Mesenchymal stem cell (in vitro differentiated cells and primary cell): ENCODE measurements around the gene BCAS1.

ENCODE experiments used
- DNase-seq: peaks from one replicate; pipeline ENCODE4 v3.0.0-alpha.2; 2013
- H2AFZ ChIP-seq: one replicate; pipeline ENCODE4 v1.6.1; 2013; ENCODE audit warnings: low read depth, mild to moderate bottlenecking, control low read depth, inconsistent platforms, low read length, moderate library complexity
- H2AK5ac ChIP-seq: 2 replicates; pipeline ENCODE4 v1.6.1; 2013; ENCODE audit warnings: low read length, moderate library complexity, mild to moderate bottlenecking, inconsistent platforms; ENCODE audit not compliant: severe bottlenecking
- H2BK120ac ChIP-seq: one replicate; pipeline ENCODE4 v1.6.1; 2013; ENCODE audit warnings: low read depth, mild to moderate bottlenecking, inconsistent platforms, low read length, moderate library complexity
- H2BK12ac ChIP-seq, 2 experiments: one replicate each; pipeline ENCODE4 v1.6.1; 2013; ENCODE audit warnings: inconsistent platforms in 2 of 2, low read length in 2 of 2, mild to moderate bottlenecking in 2 of 2, moderate library complexity in 2 of 2, control low read depth in 1 of 2
- H2BK15ac ChIP-seq: one replicate; pipeline ENCODE4 v1.6.1; 2013; ENCODE audit warnings: mild to moderate bottlenecking, low read depth, inconsistent platforms; ENCODE audit not compliant: poor library complexity, severe bottlenecking
- H2BK5ac ChIP-seq: 2 replicates; pipeline ENCODE4 v1.6.1; 2013; ENCODE audit warnings: low read depth, mild to moderate bottlenecking, low read length, control low read depth, inconsistent platforms; ENCODE audit not compliant: poor library complexity, severe bottlenecking
- H3K14ac ChIP-seq, 2 experiments: one replicate each; pipeline ENCODE4 v1.6.1; 2013; ENCODE audit warnings: inconsistent platforms in 2 of 2, low read length in 2 of 2, control low read depth in 1 of 2, mild to moderate bottlenecking in 1 of 2, moderate library complexity in 1 of 2
- H3K18ac ChIP-seq, 2 experiments: one replicate each; pipeline ENCODE4 v1.6.1; 2013; ENCODE audit warnings: inconsistent platforms in 2 of 2, low read length in 2 of 2, control low read depth in 1 of 2, low read depth in 1 of 2, mild to moderate bottlenecking in 1 of 2
- H3K23ac ChIP-seq, 2 experiments: one replicate each; pipeline ENCODE4 v1.6.1; 2013; ENCODE audit warnings: inconsistent platforms in 2 of 2, low read length in 2 of 2, mild to moderate bottlenecking in 2 of 2, moderate library complexity in 2 of 2, control low read depth in 1 of 2
- H3K27ac ChIP-seq: 2 replicates; pipeline ENCODE4 v1.5.1; 2013; ENCODE audit warnings: mild to moderate bottlenecking, moderate library complexity, low read length, control low read depth, inconsistent platforms; ENCODE audit not compliant: poor library complexity, severe bottlenecking
- H3K27me3 ChIP-seq, 2 experiments: 2 replicates each; pipeline versions ENCODE4 v1.6.1 to v1.7.0; 2013; ENCODE audit warnings: low read length in 2 of 2, mild to moderate bottlenecking in 2 of 2, moderate library complexity in 2 of 2, control low read depth in 1 of 2, inconsistent platforms in 1 of 2; ENCODE audit not compliant: control insufficient read depth in 1 of 2, insufficient read depth in 1 of 2
- H3K36me3 ChIP-seq, 2 experiments: 2 replicates each; pipeline versions ENCODE4 v1.6.1 to v1.7.0; 2013; ENCODE audit warnings: low read length in 2 of 2, control low read depth in 1 of 2, inconsistent platforms in 1 of 2, low read depth in 1 of 2, mild to moderate bottlenecking in 1 of 2; ENCODE audit not compliant: insufficient read depth in 2 of 2, control insufficient read depth in 1 of 2
- H3K4ac ChIP-seq, 2 experiments: one replicate each; pipeline ENCODE4 v1.6.1; 2013; ENCODE audit warnings: inconsistent platforms in 2 of 2, low read length in 2 of 2, mild to moderate bottlenecking in 2 of 2, moderate library complexity in 2 of 2, control low read depth in 1 of 2, low read depth in 1 of 2
- H3K4me1 ChIP-seq: 2 replicates; pipeline ENCODE4 v1.6.1; 2013; ENCODE audit warnings: low read depth, low read length, control low read depth; ENCODE audit not compliant: control insufficient read depth, insufficient read depth
- H3K4me2 ChIP-seq: 2 replicates; pipeline ENCODE4 v1.6.1; 2013; ENCODE audit warnings: low read length, mild to moderate bottlenecking, inconsistent platforms; ENCODE audit not compliant: poor library complexity, severe bottlenecking
- H3K4me3 ChIP-seq, 2 experiments: 2 replicates each; pipeline versions ENCODE4 v1.5.1 to v1.7.0; 2013; ENCODE audit warnings: low read length in 2 of 2, mild to moderate bottlenecking in 2 of 2, control low read depth in 1 of 2, low read depth in 1 of 2; ENCODE audit not compliant: insufficient read depth in 1 of 2
- H3K79me1 ChIP-seq: replicated peaks from 2 replicates; pipeline ENCODE4 v1.6.1; 2013; ENCODE audit warnings: mild to moderate bottlenecking, control low read depth, low read length, inconsistent platforms; ENCODE audit not compliant: poor library complexity, severe bottlenecking
- H3K9ac ChIP-seq: 2 replicates; pipeline ENCODE4 v1.7.0; 2013; ENCODE audit warnings: mild to moderate bottlenecking, low read length, moderate library complexity
- H3K9me3 ChIP-seq: 2 replicates; pipeline ENCODE4 v1.7.0; 2013; ENCODE audit warnings: mild to moderate bottlenecking, low read length; ENCODE audit not compliant: control insufficient read depth
- H4K8ac ChIP-seq: one replicate; pipeline ENCODE4 v1.6.1; 2013; ENCODE audit warnings: inconsistent platforms, mild to moderate bottlenecking, low read length, moderate library complexity
- H4K91ac ChIP-seq: one replicate; pipeline ENCODE4 v1.6.1; 2013; ENCODE audit warnings: mild to moderate bottlenecking, low read length, inconsistent platforms
- WGBS: methylation state at CpG from one replicate; pipeline ENCODE4 v1.1.7; 2013; ENCODE audit warnings: mixed read lengths; 5-methylcytosine and 5-hydroxymethylcytosine counted together

The BCAS1 gene

DNA sequence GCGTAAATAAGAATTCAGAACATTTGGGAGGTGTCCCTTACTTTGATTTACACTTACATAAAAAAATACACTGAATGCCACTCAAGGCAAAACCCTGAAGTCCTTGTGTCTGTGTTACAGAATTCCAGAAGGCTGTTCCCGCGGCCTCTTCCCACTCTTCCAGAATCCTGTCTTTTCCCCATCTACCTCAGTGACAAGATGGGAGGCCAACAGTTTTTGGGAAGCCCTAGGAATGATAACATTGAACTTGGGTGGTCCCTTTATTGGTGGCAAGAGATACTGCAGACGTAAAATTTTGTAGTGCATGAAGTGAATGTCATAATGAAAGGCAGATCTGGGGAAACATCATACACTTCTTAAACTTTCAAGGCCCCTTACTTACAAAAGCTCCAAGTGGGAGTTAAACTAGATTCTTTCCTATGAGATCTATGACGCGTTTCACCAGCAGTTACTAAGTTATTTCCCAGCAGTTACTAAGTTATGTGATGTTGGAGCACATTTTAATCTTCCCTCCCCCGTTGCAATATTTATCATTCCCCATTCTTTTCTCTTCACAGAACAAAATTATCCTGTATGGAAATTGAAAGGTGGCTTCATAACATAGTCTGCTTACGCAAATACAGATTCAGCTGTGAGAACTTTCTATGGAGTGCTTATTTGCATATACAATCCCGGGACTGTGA lies 79.5 kb downstream of the BCAS1 start:
- no peak overlapping the region for H2BK12ac ChIP-seq
- no peak overlapping the region for H3K23ac ChIP-seq
- H2AK5ac ChIP-seq = no peak overlapping the region
- H3K14ac ChIP-seq = no peak overlapping the region
- no peak overlapping the region for H3K4ac ChIP-seq
- no peaks in the 10 kb centered on the region for H3K4me1 ChIP-seq
- no peak overlapping the region for H4K8ac ChIP-seq
- H2BK120ac ChIP-seq = no peak overlapping the region
- H4K91ac ChIP-seq = no peak overlapping the region
- 86% methylated on average over 5 of the region's 9 CpGs for WGBS
- H3K27ac ChIP-seq = no peak overlapping the region
- no peak overlapping the region for H3K4me3 ChIP-seq
- H3K79me1 ChIP-seq = no peaks in the 10 kb centered on the region
- H3K9me3 ChIP-seq = no peaks in the 10 kb centered on the region
- H3K9ac ChIP-seq = no peak overlapping the region
- H3K36me3 ChIP-seq = no peaks in the 10 kb centered on the region
- no peak overlapping the region for H2BK5ac ChIP-seq
- no peak for DNase-seq
- H3K27me3 ChIP-seq = peaks cover 0 to 2% of the 10 kb centered on the region in 2 experiments
- no peak overlapping the region for H3K4me2 ChIP-seq
- no peak overlapping the region for H2BK15ac ChIP-seq
- no peak overlapping the region for H2AFZ ChIP-seq
- H3K18ac ChIP-seq = no peak overlapping the region

DNA sequence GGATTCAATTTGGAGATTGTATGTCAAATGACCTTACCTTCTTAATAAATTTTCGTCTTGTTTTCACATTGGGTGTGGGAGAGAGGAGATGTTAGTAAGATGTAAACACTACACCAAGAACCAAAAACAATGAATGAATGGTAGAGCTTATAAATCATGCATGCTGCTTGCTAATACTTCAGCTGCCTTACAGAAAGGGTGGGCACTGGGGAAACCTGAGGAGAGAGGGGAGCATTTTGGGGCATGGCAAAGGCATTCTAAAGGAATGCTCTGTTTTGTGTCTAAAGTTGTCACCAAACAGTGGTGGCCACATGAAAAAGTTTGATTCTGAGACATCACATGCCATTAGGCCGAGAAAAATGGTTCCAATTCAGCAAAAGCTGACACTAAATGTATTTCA lies 80.4 kb downstream of the BCAS1 start:
- no peak overlapping the region for H4K91ac ChIP-seq
- H3K4me2 ChIP-seq = no peak overlapping the region
- no peaks in the 10 kb centered on the region for H3K36me3 ChIP-seq
- no peaks in the 10 kb centered on the region for H3K27me3 ChIP-seq
- no peak overlapping the region for H3K14ac ChIP-seq
- no peaks in the 10 kb centered on the region for H3K9me3 ChIP-seq
- no peak overlapping the region for H2AFZ ChIP-seq
- no peak overlapping the region for H2BK5ac ChIP-seq
- WGBS = no CpG with 5 or more reads among the region's 2 CpGs
- DNase-seq = no peak
- H3K9ac ChIP-seq = no peak overlapping the region
- no peak overlapping the region for H2BK12ac ChIP-seq
- no peak overlapping the region for H3K18ac ChIP-seq
- H3K4me1 ChIP-seq = no peaks in the 10 kb centered on the region
- no peak overlapping the region for H2BK15ac ChIP-seq
- no peak overlapping the region for H3K23ac ChIP-seq
- no peak overlapping the region for H2AK5ac ChIP-seq
- H3K4ac ChIP-seq = no peak overlapping the region
- no peak overlapping the region for H4K8ac ChIP-seq
- no peak overlapping the region for H3K27ac ChIP-seq
- no peak overlapping the region for H2BK120ac ChIP-seq
- H3K4me3 ChIP-seq = no peak overlapping the region
- H3K79me1 ChIP-seq = no peaks in the 10 kb centered on the region

DNA sequence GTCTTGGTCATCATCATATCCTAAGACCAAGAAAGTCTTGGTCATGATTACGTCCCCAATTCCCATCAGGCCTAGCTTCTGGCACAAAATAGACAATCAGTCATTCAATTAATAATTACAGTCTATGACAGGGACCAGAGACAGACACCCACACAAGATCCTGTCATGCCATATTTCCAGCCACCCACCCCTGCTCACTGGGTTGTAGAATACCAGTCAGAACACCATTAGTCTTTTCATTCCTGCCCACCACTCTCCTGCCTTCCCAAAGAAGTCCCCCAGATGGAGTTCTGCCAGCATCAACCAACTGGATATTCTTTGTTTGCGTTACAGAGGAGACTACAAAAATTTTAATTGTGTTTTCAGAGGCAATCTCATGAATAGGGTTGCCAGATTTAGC lies 81.0 kb downstream of the BCAS1 start:
- H2BK120ac ChIP-seq = no peak overlapping the region
- H3K9ac ChIP-seq = no peak overlapping the region
- H2AFZ ChIP-seq = no peak overlapping the region
- H2BK5ac ChIP-seq = no peak overlapping the region
- H2BK15ac ChIP-seq = no peak overlapping the region
- no peak overlapping the region for H2AK5ac ChIP-seq
- H3K9me3 ChIP-seq = no peaks in the 10 kb centered on the region
- no peak overlapping the region for H3K4ac ChIP-seq
- no peaks in the 10 kb centered on the region for H3K79me1 ChIP-seq
- H3K23ac ChIP-seq = no peak overlapping the region
- no peak for DNase-seq
- no peak overlapping the region for H4K91ac ChIP-seq
- no peak overlapping the region for H3K14ac ChIP-seq
- no peak overlapping the region for H4K8ac ChIP-seq
- H3K4me3 ChIP-seq = no peak overlapping the region
- 60% methylated on average over 1 of the region's 2 CpGs for WGBS
- no peak overlapping the region for H2BK12ac ChIP-seq
- H3K27ac ChIP-seq = no peak overlapping the region
- no peak overlapping the region for H3K4me2 ChIP-seq
- H3K4me1 ChIP-seq = no peaks in the 10 kb centered on the region
- H3K27me3 ChIP-seq = no peaks in the 10 kb centered on the region
- H3K18ac ChIP-seq = no peak overlapping the region
- H3K36me3 ChIP-seq = no peaks in the 10 kb centered on the region

DNA sequence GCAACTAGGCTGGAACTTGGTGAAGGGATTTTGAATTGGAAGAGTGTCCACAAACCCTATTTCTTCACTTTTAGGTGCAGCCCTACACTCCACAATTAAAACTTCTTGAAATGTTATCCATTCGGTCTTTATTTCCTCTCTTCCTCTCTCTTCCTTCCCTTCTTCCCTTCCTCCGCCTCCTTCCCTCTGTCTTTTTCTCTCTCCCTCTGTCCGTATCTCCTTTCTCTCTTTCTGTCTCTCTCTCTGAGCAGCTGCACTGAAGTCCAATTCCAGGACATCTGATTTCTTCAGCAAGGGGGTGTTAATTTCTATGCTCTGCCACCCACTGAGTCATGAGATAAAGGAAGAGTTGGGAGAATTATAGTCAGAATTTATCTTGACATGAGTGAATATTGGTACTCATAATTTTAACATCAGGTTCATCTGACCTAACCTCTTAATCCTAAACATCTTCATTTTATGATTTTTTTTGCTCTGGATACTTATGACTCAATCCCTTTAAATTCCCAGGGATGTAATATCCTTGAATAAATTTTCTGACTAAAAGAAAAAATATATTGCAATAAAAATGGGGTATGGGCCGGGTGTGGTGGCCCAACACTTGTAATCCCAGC lies 84.2 kb downstream of the BCAS1 start:
- Histone ChIP-seq H2AFZ (no peak overlapping the region), H3K14ac (no peak overlapping the region), H3K36me3 (no peaks in the 10 kb centered on the region), H2BK120ac (no peak overlapping the region), H3K4ac (no peak overlapping the region), H3K9me3 (peaks cover 12% of the 10 kb centered on the region), H2BK12ac (no peak overlapping the region), H2AK5ac (no peak overlapping the region), H2BK15ac (no peak overlapping the region), H3K4me1 (no peaks in the 10 kb centered on the region), H2BK5ac (no peak overlapping the region), H3K79me1 (no peaks in the 10 kb centered on the region), H3K27me3 (no peaks in the 10 kb centered on the region), H3K27ac (no peak overlapping the region), H4K91ac (no peak overlapping the region), H3K23ac (no peak overlapping the region), H4K8ac (no peak overlapping the region), H3K18ac (no peak overlapping the region), H3K4me2 (no peak overlapping the region), H3K9ac (no peak overlapping the region), H3K4me3 (no peak overlapping the region)
- WGBS = 86% methylated on average over 4 of the region's 4 CpGs
- DNase-seq = no peak
